Fibroblast of the aortic adventitia (primary cell): ENCODE data around the gene SH2D2A. TPM values are rescaled to one million over a fixed set of nuclear protein-coding genes. Genes with fewer than 3 reads are reported as not detected.

ENCODE experiments used
- DNase-seq: peaks from one replicate; pipeline ENCODE4 v3.0.0-alpha.2; 2010; ENCODE audit warnings: low read depth
- H3K4me3 ChIP-seq: 2 replicates; pipeline ENCODE4 v1.5.1; 2011; ENCODE audit warnings: low read depth, mild to moderate bottlenecking, control low read depth, low read length, moderate library complexity
- CTCF ChIP-seq: IDR thresholded peaks from 2 replicates; pipeline ENCODE4 v1.5.1; 2011; ENCODE audit warnings: mild to moderate bottlenecking, low read length, control low read depth, inconsistent platforms; ENCODE audit not compliant: insufficient read depth
- total RNA-seq: library from RNA; depleted of rRNA; stranded (reverse); fragments of >200 nt; gene quantifications from 2 replicates; pipeline ENCODE4 v1.2.3, GENCODE V29; 2012; ENCODE audit warnings: low replicate concordance

SH2D2A gene
- total RNA-seq, 1 donor, result not detected

- H3K4me3 ChIP-seq, result peak overlapping the region; percentile 10
- TF ChIP-seq CTCF, result no peak
- DNase-seq, result peak; percentile 47
Measured at GRCh38 chr1:156772728-156773497, 43.7 kb downstream of the SH2D2A start.

GRCh38 chr1:156772222-156772621 lies 44.4 kb downstream of the SH2D2A start:
- H3K4me3 ChIP-seq, result no peak overlapping the region
- DNase-seq, result no peak
- TF ChIP-seq CTCF, result no peak

DNA sequence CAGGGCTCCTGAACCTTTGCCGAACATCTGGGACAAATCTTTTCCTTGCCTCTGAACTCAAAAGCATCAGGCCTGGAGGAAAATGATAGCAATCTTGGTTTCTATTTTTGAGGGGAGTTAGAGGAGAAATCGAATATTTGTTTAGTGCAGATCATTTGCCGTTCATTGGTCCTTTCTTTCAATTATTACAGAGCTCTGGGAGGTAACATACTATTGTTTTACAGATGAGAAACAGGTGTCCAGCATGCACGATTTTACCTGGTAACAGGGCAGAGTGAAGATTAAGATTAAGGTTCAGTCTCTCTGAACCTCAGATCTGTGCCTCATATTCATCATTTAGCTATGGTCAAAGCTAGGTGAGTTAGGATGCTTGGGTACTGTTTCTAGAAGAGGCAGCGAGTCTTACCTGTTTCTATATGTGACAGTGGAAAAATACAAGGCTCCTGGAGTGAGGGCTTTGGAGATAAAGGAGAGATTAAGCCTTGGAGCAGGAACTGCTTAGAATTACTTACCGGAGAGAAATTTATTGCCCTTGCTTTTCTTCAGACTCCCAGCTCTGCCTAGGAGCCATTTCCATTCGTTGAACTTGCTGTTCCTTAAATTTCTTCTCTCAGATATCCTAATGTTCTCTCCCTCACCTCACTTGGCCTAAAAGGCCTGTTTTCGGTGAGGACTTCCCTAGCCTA lies 47.9 kb downstream of the SH2D2A start:
- H3K4me3 ChIP-seq, result peak overlapping the region; percentile 94
- DNase-seq, result no peak
- TF ChIP-seq CTCF, result no peak

- peak overlapping the region; percentile 94 for H3K4me3 ChIP-seq
- DNase-seq, result peak; percentile 14
- TF ChIP-seq CTCF, result no peak
Measured at GRCh38 chr1:156767879-156768604, 48.6 kb downstream of the SH2D2A start.

DNA sequence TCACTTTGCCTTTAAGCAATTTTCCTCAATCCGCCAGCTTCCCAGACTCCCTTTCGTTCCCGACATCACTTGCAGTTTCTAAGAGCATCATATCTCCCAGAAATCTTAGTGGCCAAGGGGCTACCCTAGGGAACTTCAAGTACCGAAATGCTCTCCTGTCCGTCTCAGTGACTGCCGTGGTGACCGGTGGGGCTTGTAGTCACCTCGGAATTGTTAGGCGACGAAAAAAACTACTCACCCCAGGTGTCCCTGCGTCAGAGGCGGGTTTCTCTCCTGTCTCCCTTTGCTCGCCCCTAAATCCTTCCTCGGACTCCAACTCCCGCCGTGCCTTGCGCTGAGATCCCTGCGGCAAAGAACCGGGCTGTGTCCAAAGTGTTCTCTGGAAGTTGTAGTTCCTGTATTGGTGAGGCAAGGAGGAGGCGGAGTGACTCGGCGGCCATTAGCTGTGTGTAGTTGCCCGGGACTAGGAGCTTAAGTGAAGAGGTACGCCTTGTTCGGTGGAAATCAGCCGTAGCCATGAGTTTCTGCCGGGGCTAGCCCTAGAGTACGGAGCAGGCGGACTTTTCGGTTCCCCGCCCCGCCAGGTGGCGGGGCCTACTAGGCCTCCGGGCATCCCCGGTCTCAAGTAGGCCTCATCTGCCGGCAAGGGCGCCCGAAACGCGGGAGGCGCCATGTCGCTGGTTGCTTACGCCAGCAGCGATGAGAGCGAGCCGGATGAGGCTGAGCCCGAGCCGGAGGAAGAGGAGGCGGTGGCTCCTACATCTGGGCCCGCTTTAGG lies 49.4 kb downstream of the SH2D2A start, which contains the start of gene PRCC:
Gene PRCC (plus strand): TSS at position 435 of the 778 bp plus-strand sequence. CDS start 237 bp downstream, at position 672.
- no peak for TF ChIP-seq CTCF
- DNase-seq, result peak; percentile 100
- peak within 1 kb of the TSS; percentile 94 for H3K4me3 ChIP-seq
